Measurements from ENCODE around the gene SLC17A3.

Gene SLC17A3

GRCh38 chr6:25874118-25874517 is at the start of gene SLC17A3:
Gene SLC17A3, minus strand, starts transcription at chr6:25874243. Its CDS starts 5,856 bp downstream, at chr6:25868387.
- no peak for DNase-seq

- no peak for DNase-seq
These were observed 48.3 kb upstream of the SLC17A3 start for GRCh38 chr6:25922301-25922700.

- DNase-seq: no peak
These were observed 47.6 kb upstream of the SLC17A3 start for GRCh38 chr6:25921525-25922203.

- DNase-seq: no peak
These were observed 45.6 kb upstream of the SLC17A3 start for GRCh38 chr6:25919657-25920056.

- no peak for DNase-seq
These were observed 44.1 kb upstream of the SLC17A3 start for GRCh38 chr6:25918083-25918683.

- no peak for DNase-seq
These were observed 42.9 kb upstream of the SLC17A3 start for GRCh38 chr6:25916789-25917490.

- DNase-seq: no peak
These were observed 42.3 kb upstream of the SLC17A3 start for GRCh38 chr6:25916330-25916729.

GRCh38 chr6:25913741-25914140 is 39.7 kb upstream of the SLC17A3 start:
- DNase-seq: no peak

GRCh38 chr6:25911351-25911750 is 37.3 kb upstream of the SLC17A3 start:
- no peak for DNase-seq

- DNase-seq: no peak
These were observed 33.5 kb upstream of the SLC17A3 start for GRCh38 chr6:25907475-25908014.

- DNase-seq: no peak
These were observed 29.5 kb upstream of the SLC17A3 start for GRCh38 chr6:25903467-25904099.

- no peak for DNase-seq
These were observed 28.0 kb upstream of the SLC17A3 start for GRCh38 chr6:25902071-25902470.

- DNase-seq: no peak
These were observed 26.8 kb upstream of the SLC17A3 start for GRCh38 chr6:25900843-25901242.

GRCh38 chr6:25899580-25900408 is 25.8 kb upstream of the SLC17A3 start:
- no peak for DNase-seq

GRCh38 chr6:25899123-25899522 is 25.1 kb upstream of the SLC17A3 start:
- no peak for DNase-seq

GRCh38 chr6:25898289-25898977 is 24.4 kb upstream of the SLC17A3 start:
- no peak for DNase-seq

- no peak for DNase-seq
These were observed 22.2 kb upstream of the SLC17A3 start for GRCh38 chr6:25896252-25896651.

- DNase-seq: no peak
These were observed 21.7 kb upstream of the SLC17A3 start for GRCh38 chr6:25895771-25896170.

- DNase-seq: no peak
These were observed 19.7 kb upstream of the SLC17A3 start for GRCh38 chr6:25893778-25894177.

GRCh38 chr6:25892877-25893276 is 18.8 kb upstream of the SLC17A3 start:
- DNase-seq: no peak

All from GF-D8 (cell line).